Peyer's patch (tissue), 4 donors: ENCODE data around the gene METTL14.

Source experiments
- CTCF ChIP-seq, 6 experiments: fragments of 450-650 bp in 4 of 6; fragments of 200-600 bp in 2 of 6; sonication (generic) in 1 of 6; IDR thresholded peaks; one replicate each; pipeline ENCODE4 v1.5.1; 2017 to 2019; ENCODE audit warnings: antibody characterized with exemption in 6 of 6, mild to moderate bottlenecking in 3 of 6, moderate library complexity in 1 of 6
- POLR2A ChIP-seq, 2 donors: fragments of 450-650 bp; IDR thresholded peaks; one replicate each; pipeline ENCODE4 v1.5.1; 2017; ENCODE audit warnings: antibody characterized with exemption in 2 of 2, mild to moderate bottlenecking in 2 of 2, moderate library complexity in 2 of 2

- TF ChIP-seq CTCF (IDR thresholded peaks at IDR 0.05), result no peak
- no peak for TF ChIP-seq POLR2A (IDR thresholded peaks at IDR 0.05)
Observed at GRCh38 chr4:118736900-118737299, 51.7 kb downstream of the METTL14 start.
